HEK293T (cell line): Measurements from ENCODE around the gene NPHP4.

Source experiments
- CTCF ChIA-PET: fragments of 350-600 bp; formaldehyde crosslinking; extraction: SDS; loops from one replicate; lab custom pipeline; 2021; ENCODE audit warnings: antibody characterized with exemption, inconsistent platforms; lab: Yijun Ruan, JAX
- POLR2A ChIA-PET: fragments of 350-600 bp; formaldehyde crosslinking; extraction: SDS; loops from one replicate; lab custom pipeline; 2020; ENCODE audit warnings: antibody characterized with exemption, inconsistent platforms; lab: Yijun Ruan, JAX
- DNase-seq: peaks from one replicate; pipeline ENCODE4 v3.0.0; 2012; ENCODE audit warnings: mixed read lengths; ENCODE audit errors: extremely low spot score
- ARNT ChIP-seq: fragments of 450-650 bp; IDR thresholded peaks from 2 replicates; pipeline ENCODE4 v1.6.1; 2017; ENCODE audit warnings: mild to moderate bottlenecking
- BHLHE40 ChIP-seq: fragments of 450-650 bp; IDR thresholded peaks from 2 replicates; pipeline ENCODE4 v1.6.1; 2016; ENCODE audit warnings: mild to moderate bottlenecking, moderate library complexity, borderline replicate concordance
- CTBP1 ChIP-seq: fragments of 450-650 bp; IDR thresholded peaks from 2 replicates; pipeline ENCODE4 v1.6.1; 2016; ENCODE audit warnings: borderline replicate concordance
- ELF4 ChIP-seq: fragments of 450-650 bp; IDR thresholded peaks from 2 replicates; pipeline ENCODE4 v1.6.1; 2017; ENCODE audit warnings: antibody characterized with exemption
- FOXA1 ChIP-seq: fragments of 450-650 bp; IDR thresholded peaks from 2 replicates; pipeline ENCODE4 v1.6.1; 2016; ENCODE audit warnings: mild to moderate bottlenecking
- FOXK2 ChIP-seq: fragments of 450-650 bp; IDR thresholded peaks from 2 replicates; pipeline ENCODE4 v1.6.1; 2016; ENCODE audit warnings: mild to moderate bottlenecking
- FOXM1 ChIP-seq: fragments of 450-650 bp; IDR thresholded peaks from 2 replicates; pipeline ENCODE4 v1.6.1; 2017; ENCODE audit warnings: mild to moderate bottlenecking, borderline replicate concordance
- HDGF ChIP-seq: fragments of 450-650 bp; IDR thresholded peaks from 2 replicates; pipeline ENCODE4 v1.6.1; 2017; ENCODE audit warnings: antibody characterized with exemption, borderline replicate concordance
- L3MBTL2 ChIP-seq: fragments of 450-650 bp; conservative IDR thresholded peaks from 2 replicates; pipeline ENCODE4 v1.6.1; 2016; ENCODE audit warnings: mild to moderate bottlenecking
- LEF1 ChIP-seq: fragments of 450-650 bp; IDR thresholded peaks from 2 replicates; pipeline ENCODE4 v1.6.1; 2017; ENCODE audit warnings: mild to moderate bottlenecking, borderline replicate concordance
- NFRKB ChIP-seq: fragments of 450-650 bp; IDR thresholded peaks from 2 replicates; pipeline ENCODE4 v1.6.1; 2016; ENCODE audit warnings: mild to moderate bottlenecking, moderate library complexity
- PKNOX1 ChIP-seq: fragments of 450-650 bp; IDR thresholded peaks from 2 replicates; pipeline ENCODE4 v1.6.1; 2016
- SP1 ChIP-seq: fragments of 450-650 bp; IDR thresholded peaks from 2 replicates; pipeline ENCODE4 v1.6.1; 2017
- SUZ12 ChIP-seq: fragments of 450-650 bp; IDR thresholded peaks from 2 replicates; pipeline ENCODE4 v1.6.1; 2016; ENCODE audit warnings: mild to moderate bottlenecking
- TARDBP ChIP-seq: fragments of 450-650 bp; IDR thresholded peaks from 2 replicates; pipeline ENCODE4 v1.6.1; 2016
- ZNF384 ChIP-seq: fragments of 450-650 bp; IDR thresholded peaks from 2 replicates; pipeline ENCODE4 v1.6.1; 2016

Gene NPHP4

GRCh38 chr1:6027591-6027990 is 35.4 kb upstream of the NPHP4 start:
- ChIA-PET POLR2A (no interaction called here), CTCF (no interaction called here)
- TF ChIP-seq CTBP1 (no peak), TARDBP (no peak), SP1 (no peak), BHLHE40 (no peak), PKNOX1 (no peak), FOXK2 (no peak), FOXM1 (no peak), ZNF384 (no peak), NFRKB (no peak), ARNT (no peak), SUZ12 (no peak), LEF1 (no peak), ELF4 (no peak), L3MBTL2 (no peak), FOXA1 (no peak), HDGF (no peak)
- no peak for DNase-seq

DNA sequence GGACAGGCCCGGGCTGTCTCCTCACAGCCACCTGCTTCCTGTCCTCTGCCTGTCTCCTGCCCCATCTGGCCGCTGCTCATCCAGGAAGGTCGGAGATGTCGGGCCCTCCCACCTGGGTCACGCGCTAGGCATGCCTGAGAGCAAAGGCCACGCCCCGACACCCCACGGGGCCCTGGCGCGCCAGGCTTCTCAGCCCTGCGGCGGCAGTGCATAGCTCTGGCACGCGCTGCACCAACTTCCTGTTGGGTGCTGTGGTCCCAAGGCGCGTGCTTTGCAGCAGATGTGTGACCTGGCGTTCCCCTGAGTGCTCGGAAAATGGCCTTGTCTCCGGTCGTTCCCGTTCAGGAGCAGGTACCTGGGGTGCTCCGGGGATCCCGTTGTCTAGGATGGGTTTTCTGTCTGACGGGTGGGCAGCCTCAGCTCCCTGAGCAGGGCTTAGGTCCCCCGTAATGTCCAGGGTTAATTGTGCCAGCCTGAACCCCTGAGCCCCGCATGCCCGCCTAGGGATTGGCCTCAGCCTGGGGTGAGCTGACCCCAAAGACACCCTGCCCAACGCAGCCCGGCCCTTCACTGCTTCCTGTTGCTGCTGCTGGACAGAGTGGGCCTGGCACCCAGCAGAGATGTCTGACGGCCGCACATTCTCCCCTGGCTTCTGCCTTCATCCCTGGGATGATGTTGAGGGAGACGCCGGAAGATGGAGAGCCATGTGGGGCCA is 34.0 kb upstream of the NPHP4 start:
- ChIA-PET CTCF (interaction anchor here (1.3 kb wide), 1 partner anchor 8 kb away, joined by 4 read pairs; no protein-coding TSS in a partner anchor), POLR2A (no interaction called here)
- no peak for DNase-seq
- TF ChIP-seq PKNOX1 (no peak), NFRKB (no peak), SUZ12 (no peak), BHLHE40 (no peak), FOXK2 (no peak), CTBP1 (no peak), TARDBP (no peak), ZNF384 (no peak), HDGF (no peak), FOXM1 (no peak), SP1 (no peak), LEF1 (no peak), L3MBTL2 (no peak), ARNT (no peak), ELF4 (no peak), FOXA1 (no peak)

GRCh38 chr1:6025269-6026094 is 33.3 kb upstream of the NPHP4 start:
- POLR2A ChIA-PET: no interaction called here
- TF ChIP-seq PKNOX1: no peak
- TF ChIP-seq ZNF384: no peak
- no peak for TF ChIP-seq HDGF
- no peak for TF ChIP-seq FOXM1
- no peak for TF ChIP-seq ELF4
- no peak for TF ChIP-seq L3MBTL2
- TF ChIP-seq FOXK2: no peak
- TF ChIP-seq TARDBP: no peak
- no peak for DNase-seq
- CTCF ChIA-PET: interaction anchor here (0.6 to 1.5 kb wide), 3 partner anchors 9 to 388 kb away, joined by 4 to 6 read pairs (median 6); no protein-coding TSS in a partner anchor

GRCh38 chr1:6024376-6024775 is 32.2 kb upstream of the NPHP4 start:
- POLR2A ChIA-PET: no interaction called here
- CTCF ChIA-PET: interaction anchor here (1.5 kb wide), 1 partner anchor 10 kb away, joined by 6 read pairs; no protein-coding TSS in a partner anchor
- DNase-seq: no peak
- no peak for TF ChIP-seq FOXA1
- TF ChIP-seq HDGF: no peak
- TF ChIP-seq FOXM1: no peak
- no peak for TF ChIP-seq ZNF384
- TF ChIP-seq BHLHE40: no peak
- TF ChIP-seq SUZ12: no peak
- no peak for TF ChIP-seq FOXK2
- no peak for TF ChIP-seq ARNT
- TF ChIP-seq SP1: no peak
- TF ChIP-seq LEF1: no peak
- no peak for TF ChIP-seq PKNOX1
- TF ChIP-seq CTBP1: no peak
- TF ChIP-seq L3MBTL2: no peak
- no peak for TF ChIP-seq TARDBP
- no peak for TF ChIP-seq ELF4
- no peak for TF ChIP-seq NFRKB

GRCh38 chr1:6023346-6023745 is 31.1 kb upstream of the NPHP4 start:
- POLR2A ChIA-PET: no interaction called here
- TF ChIP-seq HDGF: no peak
- no peak for TF ChIP-seq TARDBP
- TF ChIP-seq FOXK2: no peak
- no peak for TF ChIP-seq NFRKB
- no peak for DNase-seq
- CTCF ChIA-PET: no interaction called here
